ENCODE data around the gene CFAP74.

DNA sequence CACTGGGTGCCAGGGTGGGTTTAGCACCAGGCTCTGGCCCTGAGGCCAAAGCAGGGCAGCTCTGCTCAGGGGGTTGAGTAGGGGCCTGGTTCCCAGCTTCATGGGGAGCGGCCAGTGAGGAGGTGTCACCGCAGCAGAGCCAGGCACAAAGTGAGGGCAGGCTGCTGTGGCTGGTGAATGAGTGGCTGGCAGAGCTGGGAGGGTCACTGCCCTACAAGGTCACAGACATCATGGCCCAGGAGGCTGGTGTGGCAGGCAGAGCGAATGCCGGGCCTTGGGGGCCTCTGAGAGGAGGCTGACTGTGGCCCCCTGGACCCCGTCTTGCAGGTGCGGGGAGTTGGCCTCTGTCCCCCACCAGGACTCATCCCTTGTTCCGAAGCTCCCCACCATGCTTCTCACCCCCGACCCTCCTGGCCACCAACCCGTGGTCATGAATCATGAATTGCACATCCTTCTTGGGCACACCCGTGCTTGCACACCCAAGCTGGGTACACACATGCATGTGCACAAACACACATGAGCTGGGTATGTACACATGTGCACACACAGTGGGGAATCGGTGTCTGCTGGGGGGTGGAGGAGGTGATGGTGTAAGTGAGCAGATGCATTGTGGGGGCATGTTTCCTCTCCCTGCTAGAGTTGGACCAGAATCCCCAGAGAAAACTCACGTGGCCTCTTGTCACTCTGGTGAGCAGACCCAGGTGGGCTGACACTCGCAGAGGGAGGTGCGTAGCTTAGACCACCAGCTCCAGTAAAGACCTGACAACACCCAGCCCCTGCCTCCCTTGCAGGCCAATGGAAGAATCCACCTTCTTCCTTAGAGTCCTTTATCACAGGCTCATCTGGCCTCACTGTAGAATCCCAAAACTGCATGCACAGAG lies 107.9 kb downstream of the CFAP74 start:
- TF ChIP-seq POLR2A (IDR thresholded peaks at IDR 0.05) (no peak), CTCF (IDR thresholded peaks at IDR 0.05) (no peak), EP300 (IDR thresholded peaks at IDR 0.05) (no peak)

All from tibial nerve (tissue), 4 donors.